ENCODE data around the gene NFIA.

Gene NFIA

GRCh38 chr1:61094677-61095469, 12.5 kb downstream of the NFIA start:
- H3K4me3 ChIP-seq (ENCODE audit: low read depth, low read length), result no peak overlapping the region
- in situ Hi-C loops (cut with HindIII; ENCODE audit: low pct_ligation_motif_present, low sequenced_read_pairs), result no loop called here
- no peak for DNase-seq
- no peaks in the 10 kb centered on the region for H3K27me3 ChIP-seq (replicated peaks)
- no peaks in the 10 kb centered on the region for H3K36me3 ChIP-seq (replicated peaks)
- no peak for TF ChIP-seq CTCF (IDR thresholded peaks at IDR 0.05; ENCODE audit: low read depth, low read length, missing control alignments)
- no peak overlapping the region for H3K27ac ChIP-seq

- TF ChIP-seq CTCF (IDR thresholded peaks at IDR 0.05; ENCODE audit: low read depth, low read length, missing control alignments), result no peak
- H3K27me3 ChIP-seq (replicated peaks), result no peaks in the 10 kb centered on the region
- no peak overlapping the region for H3K4me3 ChIP-seq (ENCODE audit: low read depth, low read length)
- H3K36me3 ChIP-seq (replicated peaks), result no peaks in the 10 kb centered on the region
- DNase-seq, result no peak
- in situ Hi-C loops (cut with HindIII; ENCODE audit: low pct_ligation_motif_present, low sequenced_read_pairs), result no loop called here
- H3K27ac ChIP-seq, result no peak overlapping the region
These were observed 13.1 kb downstream of the NFIA start for GRCh38 chr1:61095470-61095812.

- in situ Hi-C loops (cut with HindIII; ENCODE audit: low pct_ligation_motif_present, low sequenced_read_pairs), result no loop called here
- peak; percentile 52 for DNase-seq
- no peak for TF ChIP-seq CTCF (IDR thresholded peaks at IDR 0.05; ENCODE audit: low read depth, low read length, missing control alignments)
These were observed 15.0 kb downstream of the NFIA start for GRCh38 chr1:61097317-61097716.

GRCh38 chr1:61097722-61098121, 15.4 kb downstream of the NFIA start:
- Histone ChIP-seq H3K27me3 (replicated peaks) (no peaks in the 10 kb centered on the region), H3K4me3 (ENCODE audit: low read depth, low read length) (no peak overlapping the region), H3K36me3 (replicated peaks) (no peaks in the 10 kb centered on the region), H3K27ac (no peak overlapping the region)
- no peak for DNase-seq
- no peak for TF ChIP-seq CTCF (IDR thresholded peaks at IDR 0.05; ENCODE audit: low read depth, low read length, missing control alignments)
- in situ Hi-C loops (cut with HindIII; ENCODE audit: low pct_ligation_motif_present, low sequenced_read_pairs), result no loop called here

More at GRCh38 chr1:61097317-61097716, 15.0 kb downstream of the NFIA start:
- no peaks in the 10 kb centered on the region for H3K36me3 ChIP-seq (replicated peaks)
- H3K27ac ChIP-seq, result no peak overlapping the region
- H3K4me3 ChIP-seq (ENCODE audit: low read depth, low read length), result no peak overlapping the region
- H3K27me3 ChIP-seq (replicated peaks), result no peaks in the 10 kb centered on the region

GRCh38 chr1:61098333-61098732, 16.0 kb downstream of the NFIA start:
- no peak for TF ChIP-seq CTCF (IDR thresholded peaks at IDR 0.05; ENCODE audit: low read depth, low read length, missing control alignments)
- no peaks in the 10 kb centered on the region for H3K36me3 ChIP-seq (replicated peaks)
- no peak overlapping the region for H3K27ac ChIP-seq
- H3K4me3 ChIP-seq (ENCODE audit: low read depth, low read length), result no peak overlapping the region
- in situ Hi-C loops (cut with HindIII; ENCODE audit: low pct_ligation_motif_present, low sequenced_read_pairs), result no loop called here
- DNase-seq, result no peak
- no peaks in the 10 kb centered on the region for H3K27me3 ChIP-seq (replicated peaks)
